Adipose tissue (tissue), 3 donors: ENCODE measurements around the gene FBXL19. TPM values are rescaled to one million over a fixed set of nuclear protein-coding genes. Genes with fewer than 3 reads are reported as not detected.

Experiments used
- H3K27ac ChIP-seq: one replicate; pipeline ENCODE4 v1.5.1; 2013; ENCODE audit warnings: low read depth, low read length
- WGBS, 3 donors: extraction: QIAGEN DNeasy Blood & Tissue Kit; methylation state at CpG; one replicate each; pipeline ENCODE4 v1.1.7; 2013; 5-methylcytosine and 5-hydroxymethylcytosine counted together
- polyA plus RNA-seq, 3 donors: library from polyadenylated mRNA; stranded (reverse); fragments of 200-250 nt; gene quantifications; one replicate each; pipeline ENCODE4 v1.2.3, GENCODE V29; 2013
- donor health status: healthy with polysubstance abuse.
- donor health status: Bipolar disorder and iron deficiency.
- donor health status: healthy.

Gene FBXL19
- polyA plus RNA-seq, 3 donors: 3.6 to 9.1 (median 5.3) TPM

DNA sequence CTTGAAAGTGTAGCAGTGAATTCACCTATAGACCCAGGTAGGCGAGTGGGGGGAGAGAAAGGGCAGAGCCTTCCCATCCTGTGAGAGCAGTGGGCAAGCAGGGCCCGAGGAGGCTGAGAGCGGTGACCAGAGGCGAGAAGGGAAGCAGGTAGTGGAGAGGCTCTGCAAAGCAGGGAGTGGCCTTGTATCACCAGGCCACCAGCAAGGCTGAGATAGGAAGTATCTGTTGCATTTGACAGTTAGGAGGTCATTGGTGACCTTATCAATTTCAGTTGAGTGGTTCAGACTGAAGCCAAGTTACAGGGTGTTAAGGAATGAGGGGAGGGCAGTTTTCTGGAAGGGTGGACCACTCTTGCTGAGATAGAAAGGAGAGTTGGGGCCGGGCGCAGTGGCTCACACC lies 51.0 kb downstream of the FBXL19 start:
- WGBS, 3 donors: 97 to 98% (median 97%) methylated on average over 6 of the region's 6 CpGs
- no peak overlapping the region for H3K27ac ChIP-seq

DNA sequence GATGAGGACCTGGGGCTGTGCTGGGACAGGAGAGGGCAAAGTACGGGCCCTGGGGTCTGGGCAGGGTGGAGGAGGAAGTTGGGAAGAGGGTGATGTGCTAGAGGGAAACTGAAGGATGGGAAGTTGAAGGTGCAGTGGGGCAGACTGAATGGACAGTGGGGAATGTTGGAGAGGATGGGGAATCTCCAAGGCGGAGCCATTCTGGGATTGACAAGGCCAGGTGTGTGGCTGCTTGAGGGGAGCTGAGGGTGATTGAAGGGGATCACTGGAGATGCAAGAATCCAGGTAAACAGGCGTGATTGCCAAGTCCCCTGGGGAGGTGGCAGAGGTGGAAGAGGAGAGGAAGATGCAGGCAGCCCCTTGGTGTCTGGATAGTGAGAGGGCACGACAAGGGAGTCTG lies 53.1 kb downstream of the FBXL19 start:
- WGBS, 3 donors: 81 to 98% (median 91%) methylated on average over 4 of the region's 4 CpGs

DNA sequence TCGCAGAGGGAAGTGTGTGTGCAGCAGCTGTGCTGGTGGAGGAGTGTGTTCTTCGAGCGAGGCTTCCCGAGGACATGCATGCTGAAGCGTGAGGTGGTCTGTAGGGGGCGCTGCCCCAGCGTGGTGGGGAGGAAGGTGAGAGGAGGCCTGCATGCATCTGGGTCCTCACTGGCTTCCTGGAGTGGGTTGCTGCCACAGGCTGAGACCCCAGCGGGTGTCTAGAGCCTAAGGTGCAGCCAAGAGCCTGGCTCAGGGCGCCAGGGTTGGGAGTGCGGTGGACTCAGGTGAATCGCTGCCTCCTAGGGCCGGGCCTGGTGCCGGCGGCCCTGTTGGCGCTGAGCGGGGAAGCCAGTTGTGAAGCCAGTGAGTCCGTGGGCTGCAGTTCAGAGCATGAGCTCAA lies 54.1 kb downstream of the FBXL19 start:
- no peak overlapping the region for H3K27ac ChIP-seq
- whole genome bisulfite sequencing, 3 donors: 83 to 84% (median 84%) methylated on average over 17 of the region's 17 CpGs

More for the DNA sequence above, 53.1 kb downstream of the FBXL19 start:
- no peak overlapping the region for H3K27ac ChIP-seq

DNA sequence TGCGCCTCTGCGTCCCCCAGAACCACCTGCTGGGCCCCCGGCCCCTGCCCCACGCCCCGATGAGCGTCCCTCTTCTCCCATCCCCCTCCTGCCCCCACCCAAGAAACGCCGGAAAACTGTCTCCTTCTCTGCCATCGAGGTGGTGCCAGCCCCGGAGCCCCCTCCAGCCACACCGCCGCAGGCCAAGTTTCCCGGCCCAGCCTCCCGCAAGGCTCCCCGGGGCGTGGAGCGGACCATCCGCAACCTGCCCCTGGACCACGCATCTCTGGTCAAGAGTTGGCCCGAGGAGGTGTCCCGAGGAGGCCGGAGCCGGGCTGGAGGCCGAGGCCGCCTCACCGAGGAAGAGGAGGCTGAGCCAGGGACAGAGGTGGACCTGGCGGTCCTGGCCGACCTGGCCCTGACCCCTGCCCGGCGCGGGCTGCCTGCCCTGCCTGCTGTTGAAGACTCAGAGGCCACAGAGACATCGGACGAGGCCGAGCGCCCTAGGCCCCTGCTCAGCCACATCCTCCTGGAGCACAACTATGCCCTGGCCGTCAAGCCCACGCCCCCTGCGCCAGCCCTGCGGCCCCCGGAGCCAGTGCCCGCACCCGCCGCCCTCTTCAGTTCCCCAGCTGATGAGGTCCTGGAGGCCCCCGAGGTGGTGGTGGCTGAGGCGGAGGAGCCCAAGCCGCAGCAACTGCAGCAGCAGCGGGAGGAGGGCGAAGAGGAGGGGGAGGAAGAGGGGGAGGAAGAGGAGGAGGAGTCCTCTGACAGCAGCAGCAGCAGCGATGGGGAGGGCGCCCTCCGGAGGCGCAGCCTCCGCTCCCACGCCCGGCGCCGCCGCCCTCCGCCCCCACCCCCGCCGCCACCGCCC lies 56.0 kb downstream of the FBXL19 start:
- H3K27ac ChIP-seq: no peak overlapping the region
- WGBS, 3 donors: 90 to 94% (median 91%) methylated on average over 48 to 62 of the region's 62 CpGs

DNA sequence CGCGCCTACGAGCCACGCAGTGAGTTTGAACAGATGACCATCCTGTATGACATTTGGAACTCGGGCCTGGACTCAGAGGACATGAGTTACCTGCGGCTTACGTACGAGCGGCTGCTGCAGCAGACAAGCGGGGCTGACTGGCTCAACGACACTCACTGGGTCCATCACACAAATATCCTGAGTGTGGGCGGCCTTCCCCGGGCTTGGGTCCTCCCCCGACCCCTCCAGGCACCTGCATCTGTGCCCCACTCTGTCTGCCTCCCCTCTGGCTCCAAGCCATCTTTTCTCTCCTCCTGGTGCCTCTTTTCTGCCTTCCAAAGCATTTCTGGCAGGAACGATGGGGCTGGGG lies 56.6 kb downstream of the FBXL19 start:
- WGBS, 3 donors: 89 to 94% (median 94%) methylated on average over 11 to 15 of the region's 15 CpGs
- no peak overlapping the region for H3K27ac ChIP-seq

DNA sequence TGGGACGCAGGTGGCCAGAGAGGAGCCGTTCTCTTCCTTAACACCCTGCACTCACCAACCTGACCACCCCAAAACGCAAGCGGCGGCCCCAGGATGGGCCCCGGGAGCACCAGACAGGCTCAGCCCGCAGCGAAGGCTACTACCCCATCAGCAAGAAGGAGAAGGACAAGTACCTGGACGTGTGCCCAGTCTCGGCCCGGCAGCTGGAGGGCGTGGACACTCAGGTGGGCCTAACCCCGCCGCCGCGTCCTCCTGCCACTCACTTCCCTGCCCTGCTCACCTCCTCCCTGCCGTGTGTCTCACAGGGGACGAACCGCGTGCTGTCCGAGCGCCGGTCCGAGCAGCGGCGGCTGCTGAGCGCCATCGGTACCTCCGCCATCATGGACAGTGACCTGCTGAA lies 57.1 kb downstream of the FBXL19 start:
- H3K27ac ChIP-seq: no peak overlapping the region
- 86 to 92% (median 90%) methylated on average over 24 to 29 of the region's 29 CpGs for WGBS, 3 donors

DNA sequence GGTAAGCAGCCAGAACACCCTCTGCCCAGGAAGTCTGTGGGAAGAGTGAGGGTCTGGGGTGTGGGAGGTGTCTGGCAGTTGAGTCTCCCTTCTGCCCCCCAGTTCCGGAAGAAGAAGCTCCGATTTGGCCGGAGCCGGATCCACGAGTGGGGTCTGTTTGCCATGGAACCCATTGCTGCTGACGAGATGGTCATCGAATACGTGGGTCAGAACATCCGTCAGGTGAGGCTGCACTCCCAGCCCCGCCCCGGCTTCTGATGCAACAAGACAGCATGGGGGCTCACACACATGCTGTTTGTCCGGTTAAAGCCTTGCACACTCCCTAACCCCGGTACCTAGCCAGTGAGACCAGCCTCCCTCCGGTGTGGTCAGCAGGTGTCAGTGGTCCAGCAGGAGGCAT lies 57.6 kb downstream of the FBXL19 start:
- WGBS, 3 donors: 95 to 98% (median 95%) methylated on average over 14 of the region's 14 CpGs
- H3K27ac ChIP-seq: no peak overlapping the region

DNA sequence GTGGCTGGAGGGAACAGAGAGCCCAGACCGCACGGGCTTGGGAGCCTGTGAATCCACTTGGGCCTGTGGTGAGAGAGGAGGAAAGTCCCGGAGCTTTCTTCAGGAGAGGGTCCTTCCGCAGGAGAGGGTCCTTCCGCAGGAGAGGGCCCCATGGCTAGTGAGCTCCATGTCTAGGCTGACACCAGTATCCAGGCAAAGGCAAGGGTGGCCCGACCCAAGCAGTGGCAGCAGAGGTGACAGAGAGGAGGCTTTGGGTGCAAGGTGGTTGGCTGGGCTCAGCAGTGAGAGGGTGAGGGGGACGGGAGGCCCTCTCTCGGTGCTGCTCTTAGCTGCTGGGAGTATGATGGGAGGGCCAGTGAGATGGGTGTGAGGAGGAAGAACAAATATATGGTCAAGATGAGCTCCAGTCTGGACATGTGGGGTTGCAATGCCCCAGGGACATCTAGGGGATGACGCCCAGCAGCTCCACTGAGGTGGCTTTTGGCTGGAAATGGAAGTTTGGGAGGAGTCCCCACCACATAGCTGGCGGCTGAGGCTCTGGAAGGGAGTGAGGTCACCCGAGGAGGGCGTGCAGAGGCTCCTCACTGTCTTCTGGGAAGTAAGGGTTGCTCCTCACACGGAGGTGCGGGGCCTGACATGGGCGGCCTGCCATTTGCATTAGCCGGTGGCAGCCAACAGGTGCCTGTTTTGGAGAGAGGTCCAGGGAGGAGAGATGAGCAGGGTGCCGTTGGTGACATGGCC lies 59.3 kb downstream of the FBXL19 start:
- WGBS, 3 donors: 67 to 80% (median 78%) methylated on average over 17 of the region's 17 CpGs
- no peak overlapping the region for H3K27ac ChIP-seq

DNA sequence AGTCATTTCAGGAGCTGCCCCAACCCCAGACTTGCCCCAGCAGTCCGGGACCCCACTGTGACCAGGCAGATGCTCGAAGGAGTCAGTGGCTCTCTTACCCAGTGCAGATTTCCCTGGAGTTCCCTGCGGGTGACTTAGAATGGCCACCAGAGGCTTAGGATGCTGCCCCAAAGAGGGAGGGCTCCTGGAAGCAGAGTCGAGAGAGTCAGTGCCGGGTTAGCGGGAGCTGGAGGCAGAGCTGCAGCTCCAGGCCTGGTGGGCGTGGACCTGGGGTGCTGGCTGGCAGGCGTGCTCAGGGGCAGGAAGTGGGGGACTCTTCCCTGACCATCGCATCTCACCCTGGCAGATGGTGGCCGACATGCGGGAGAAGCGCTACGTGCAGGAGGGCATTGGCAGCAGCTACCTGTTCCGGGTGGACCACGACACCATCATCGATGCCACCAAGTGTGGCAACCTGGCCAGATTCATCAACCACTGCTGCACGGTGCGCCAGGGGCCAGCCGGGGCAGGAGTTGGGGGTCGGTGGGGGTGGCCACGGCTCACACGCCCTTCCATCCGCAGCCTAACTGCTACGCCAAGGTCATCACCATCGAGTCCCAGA lies 60.0 kb downstream of the FBXL19 start:
- 79 to 87% (median 83%) methylated on average over 21 to 25 of the region's 25 CpGs for WGBS, 3 donors
- H3K27ac ChIP-seq: no peak overlapping the region

DNA sequence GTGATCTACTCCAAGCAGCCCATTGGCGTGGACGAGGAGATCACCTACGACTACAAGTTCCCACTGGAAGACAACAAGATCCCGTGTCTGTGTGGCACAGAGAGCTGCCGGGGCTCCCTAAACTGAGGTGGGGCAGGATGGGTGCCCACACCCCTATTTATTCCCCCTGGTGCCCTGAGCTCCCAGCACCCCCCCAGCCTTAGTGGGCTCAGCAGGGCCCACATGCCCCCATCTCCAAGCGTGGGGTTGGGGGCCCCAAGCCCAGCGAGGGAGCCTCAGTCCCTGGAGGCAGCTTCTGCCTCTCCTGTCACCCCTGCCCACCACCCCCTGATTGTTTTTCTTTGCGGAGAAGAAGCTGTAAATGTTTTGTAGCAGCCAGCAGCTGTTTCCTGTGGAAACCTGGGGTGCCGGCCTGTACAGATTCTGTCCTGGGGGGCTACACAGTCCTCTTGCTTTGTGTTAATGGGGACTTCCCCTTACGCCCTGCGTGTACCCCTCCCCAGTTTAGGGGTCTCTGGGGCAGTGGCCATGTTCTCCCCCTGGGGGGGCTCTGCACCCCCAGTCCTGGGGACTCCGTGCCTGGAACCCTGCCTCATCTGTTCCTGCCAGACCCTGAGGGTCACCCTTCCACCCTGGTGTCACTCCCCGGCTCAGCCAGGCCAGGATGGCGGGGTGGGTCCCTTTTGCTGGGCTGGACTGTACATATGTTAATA lies 60.7 kb downstream of the FBXL19 start:
- WGBS, 3 donors: 75 to 87% (median 78%) methylated on average over 14 of the region's 14 CpGs
- no peak overlapping the region for H3K27ac ChIP-seq

DNA sequence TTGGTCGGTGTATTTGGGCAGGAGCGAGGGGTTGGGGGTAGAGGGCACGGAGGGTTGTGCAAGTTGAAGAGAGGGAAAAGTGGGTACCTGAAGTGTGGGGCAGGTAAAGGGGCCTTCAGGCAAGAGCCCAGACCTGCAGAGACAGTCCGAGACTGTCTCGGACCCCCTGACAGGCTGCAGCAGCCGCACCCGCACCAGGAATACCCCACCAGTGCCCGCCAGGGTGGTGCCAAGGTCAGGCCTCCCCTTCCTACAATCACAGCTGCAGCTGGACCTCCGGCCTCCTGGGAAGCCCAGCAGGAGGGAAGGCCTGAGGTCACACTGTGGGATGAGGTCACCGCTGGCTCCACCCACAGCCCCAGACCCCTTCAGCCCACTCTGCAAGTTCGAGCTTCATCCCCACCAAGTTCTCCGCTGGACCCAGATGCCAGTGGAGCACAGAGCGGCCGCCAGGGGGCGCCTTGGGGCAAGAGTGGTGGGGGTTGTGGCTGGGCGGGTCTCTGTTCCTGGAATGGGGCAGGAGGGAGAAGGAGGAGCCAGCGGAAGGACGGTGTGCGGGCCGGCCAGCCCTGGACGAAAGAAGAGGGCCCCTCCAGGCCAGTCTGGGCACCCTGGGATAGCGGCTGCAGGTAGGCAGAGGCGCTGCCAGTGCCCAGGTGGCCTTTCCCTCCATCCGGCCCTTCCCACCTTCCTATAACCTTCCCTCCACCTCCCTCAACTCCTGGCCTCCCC lies 61.5 kb downstream of the FBXL19 start, which contains the start of gene HSD3B7:
TSS of gene HSD3B7 (plus strand) at position 539 of the 732 bp plus-strand sequence. CDS start 452 bp downstream, outside the sequence.
- 29 to 32% (median 31%) methylated on average over 16 to 24 of the region's 24 CpGs for WGBS, 3 donors
- H3K27ac ChIP-seq: no peak within 1 kb of the TSS

DNA sequence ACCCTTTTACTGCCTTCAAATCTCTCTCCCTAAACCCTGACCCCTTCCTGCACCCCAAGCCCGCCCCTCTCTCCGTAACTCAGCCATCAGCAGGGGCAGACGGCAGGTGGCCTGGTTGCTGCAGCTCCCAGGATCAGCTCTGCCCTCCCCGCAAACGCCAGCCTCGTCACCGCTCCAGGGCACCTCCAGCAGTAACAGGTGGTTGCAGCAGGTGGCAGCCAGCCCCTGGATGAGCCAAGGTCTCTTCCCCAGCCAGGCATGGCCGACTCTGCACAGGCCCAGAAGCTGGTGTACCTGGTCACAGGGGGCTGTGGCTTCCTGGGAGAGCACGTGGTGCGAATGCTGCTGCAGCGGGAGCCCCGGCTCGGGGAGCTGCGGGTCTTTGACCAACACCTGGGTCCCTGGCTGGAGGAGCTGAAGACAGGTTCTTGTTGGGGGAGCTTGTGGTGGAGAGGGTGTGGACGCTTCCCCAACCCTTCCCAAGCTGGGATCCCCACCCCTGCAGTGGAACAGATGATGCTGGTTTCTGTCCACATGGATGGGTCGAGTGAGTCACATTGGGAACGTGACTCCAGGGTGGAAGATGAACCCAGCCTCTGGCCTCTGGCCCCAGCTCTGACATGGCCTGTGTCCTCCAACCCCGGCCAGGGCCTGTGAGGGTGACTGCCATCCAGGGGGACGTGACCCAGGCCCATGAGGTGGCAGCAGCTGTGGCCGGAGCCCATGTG lies 62.2 kb downstream of the FBXL19 start:
- 25 to 57% (median 56%) methylated on average over 19 to 20 of the region's 20 CpGs for WGBS, 3 donors
- no peak overlapping the region for H3K27ac ChIP-seq

DNA sequence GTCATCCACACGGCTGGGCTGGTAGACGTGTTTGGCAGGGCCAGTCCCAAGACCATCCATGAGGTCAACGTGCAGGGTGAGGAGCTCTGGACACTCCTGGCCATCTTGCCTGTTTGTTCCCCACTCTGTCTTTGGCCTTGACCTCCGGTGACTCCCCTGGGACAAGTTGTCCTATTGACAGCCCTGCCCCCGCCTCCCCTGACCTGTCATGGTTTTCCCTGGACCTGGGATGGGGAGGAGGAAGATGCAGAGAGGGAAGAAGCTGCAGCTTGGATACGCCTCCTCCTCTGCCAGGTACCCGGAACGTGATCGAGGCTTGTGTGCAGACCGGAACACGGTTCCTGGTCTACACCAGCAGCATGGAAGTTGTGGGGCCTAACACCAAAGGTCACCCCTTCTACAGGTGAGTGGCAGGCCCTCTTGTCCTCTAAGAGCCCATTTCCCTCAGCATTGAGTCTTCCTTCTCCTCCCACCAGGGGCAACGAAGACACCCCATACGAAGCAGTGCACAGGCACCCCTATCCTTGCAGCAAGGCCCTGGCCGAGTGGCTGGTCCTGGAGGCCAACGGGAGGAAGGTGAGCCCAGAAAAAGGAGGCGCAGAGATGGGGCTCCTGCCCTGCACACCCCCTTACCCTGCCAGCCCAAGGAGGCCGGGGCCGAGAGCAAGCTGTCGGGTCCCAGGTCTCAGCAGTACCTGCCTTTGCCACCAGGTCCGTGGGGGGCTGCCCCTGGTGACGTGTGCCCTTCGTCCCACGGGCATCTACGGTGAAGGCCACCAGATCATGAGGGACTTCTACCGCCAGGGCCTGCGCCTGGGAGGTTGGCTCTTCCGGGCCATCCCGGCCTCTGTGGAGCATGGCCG lies 63.0 kb downstream of the FBXL19 start:
- H3K27ac ChIP-seq: no peak overlapping the region
- 88 to 92% (median 89%) methylated on average over 28 to 29 of the region's 29 CpGs for WGBS, 3 donors

DNA sequence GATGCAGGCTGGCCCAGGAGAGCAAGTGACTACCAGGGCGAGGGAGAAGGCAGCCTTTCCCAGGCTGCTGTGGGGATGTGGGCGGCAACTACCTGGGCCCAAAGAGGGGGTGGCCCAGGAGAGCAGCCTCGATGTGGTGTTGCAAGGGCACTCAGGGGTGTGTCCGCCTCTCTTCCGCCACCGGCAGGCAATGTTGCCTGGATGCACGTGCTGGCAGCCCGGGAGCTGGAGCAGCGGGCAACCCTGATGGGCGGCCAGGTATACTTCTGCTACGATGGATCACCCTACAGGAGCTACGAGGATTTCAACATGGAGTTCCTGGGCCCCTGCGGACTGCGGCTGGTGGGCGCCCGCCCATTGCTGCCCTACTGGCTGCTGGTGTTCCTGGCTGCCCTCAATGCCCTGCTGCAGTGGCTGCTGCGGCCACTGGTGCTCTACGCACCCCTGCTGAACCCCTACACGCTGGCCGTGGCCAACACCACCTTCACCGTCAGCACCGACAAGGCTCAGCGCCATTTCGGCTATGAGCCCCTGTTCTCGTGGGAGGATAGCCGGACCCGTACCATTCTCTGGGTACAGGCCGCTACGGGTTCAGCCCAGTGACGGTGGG lies 64.3 kb downstream of the FBXL19 start:
- H3K27ac ChIP-seq: no peak overlapping the region
- WGBS, 3 donors: 92 to 96% (median 94%) methylated on average over 30 of the region's 30 CpGs

DNA sequence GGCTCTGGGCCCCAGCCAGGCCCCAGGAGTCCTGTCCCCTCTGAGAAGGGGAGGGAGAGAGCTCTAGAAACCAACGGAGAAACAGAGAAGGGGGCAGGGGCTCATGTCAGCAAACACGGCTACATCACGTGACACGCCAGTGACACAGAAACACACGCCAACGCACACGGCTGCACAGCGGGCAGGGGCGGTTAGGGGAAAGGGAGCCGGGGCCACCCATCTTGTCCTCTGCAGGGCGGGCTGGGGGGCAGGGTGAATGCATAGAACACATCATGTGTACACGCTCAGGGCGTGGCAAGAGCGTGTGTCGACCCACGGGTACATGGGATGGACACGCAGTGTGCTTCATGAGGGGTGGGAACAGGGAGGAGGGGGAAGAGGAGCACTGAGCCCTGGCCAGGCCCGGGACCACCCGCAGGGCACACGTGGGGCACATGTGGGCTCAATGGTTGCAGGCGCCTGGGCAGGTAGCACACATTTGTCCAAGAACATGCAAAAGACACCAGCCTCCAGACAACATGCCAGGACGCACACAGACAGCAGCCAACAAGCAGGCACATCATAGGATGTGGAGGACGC lies 66.2 kb downstream of the FBXL19 start:
- H3K27ac ChIP-seq: no peak overlapping the region
- 80 to 88% (median 82%) methylated on average over 23 of the region's 23 CpGs for WGBS, 3 donors

DNA sequence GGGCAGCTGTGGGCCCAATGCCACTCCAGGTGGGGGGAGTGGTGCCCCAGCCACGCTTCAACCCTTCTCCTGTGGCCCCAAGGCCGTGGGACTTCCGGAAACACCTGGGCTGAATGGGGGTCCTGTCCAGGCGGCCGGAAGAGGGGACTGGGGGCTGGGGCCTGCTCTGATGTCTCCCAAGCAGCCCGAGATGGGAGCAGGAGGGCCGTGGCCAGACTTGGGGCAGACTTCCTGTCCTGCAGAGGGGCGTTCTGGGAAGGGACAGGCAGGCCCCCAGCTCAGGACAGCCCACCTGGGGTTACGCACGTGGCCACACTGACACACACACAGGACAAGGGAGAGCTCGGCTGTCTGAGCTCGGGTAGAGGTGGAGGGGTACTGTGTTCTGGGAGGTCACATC lies 66.7 kb downstream of the FBXL19 start:
- WGBS, 3 donors: 72 to 78% (median 73%) methylated on average over 11 to 12 of the region's 12 CpGs
- H3K27ac ChIP-seq: no peak overlapping the region
